HEK293T (cell line): ENCODE data around the gene THAP11.

Experiments used
- ARNT ChIP-seq: fragments of 450-650 bp; IDR thresholded peaks from 2 replicates; pipeline ENCODE4 v1.6.1; 2017; ENCODE audit warnings: mild to moderate bottlenecking
- FOXK2 ChIP-seq: fragments of 450-650 bp; IDR thresholded peaks from 2 replicates; pipeline ENCODE4 v1.6.1; 2016; ENCODE audit warnings: mild to moderate bottlenecking
- HDGF ChIP-seq: fragments of 450-650 bp; IDR thresholded peaks from 2 replicates; pipeline ENCODE4 v1.6.1; 2017; ENCODE audit warnings: antibody characterized with exemption, borderline replicate concordance
- L3MBTL2 ChIP-seq: fragments of 450-650 bp; conservative IDR thresholded peaks from 2 replicates; pipeline ENCODE4 v1.6.1; 2016; ENCODE audit warnings: mild to moderate bottlenecking
- SP1 ChIP-seq: fragments of 450-650 bp; IDR thresholded peaks from 2 replicates; pipeline ENCODE4 v1.6.1; 2017

GRCh38 chr16:67880584-67880983, 38.5 kb downstream of the THAP11 start:
- TF ChIP-seq FOXK2 (no peak), HDGF (no peak), ARNT (no peak), SP1 (no peak), L3MBTL2 (no peak)
